ENCODE data around the gene EGFR.

EGFR gene

GRCh38 chr7:55105952-55106351 is 87.1 kb downstream of the EGFR start:
- Histone ChIP-seq H3F3A (ENCODE audit: insufficient read depth, low read length) (no peaks in the 10 kb centered on the region), H2AFZ (ENCODE audit: low read length) (no peak overlapping the region), H3K36me3 (replicated peaks; ENCODE audit: insufficient read depth, low read length) (no peaks in the 10 kb centered on the region), H3K9ac (ENCODE audit: low read length) (no peak overlapping the region), H3K9me2 (replicated peaks; ENCODE audit: insufficient read depth, low read length) (no peaks in the 10 kb centered on the region), H3K27me3 (replicated peaks; ENCODE audit: insufficient read depth, low read length) (no peaks in the 10 kb centered on the region), H3K27ac (ENCODE audit: low read length) (no peak overlapping the region), H4K20me1 (ENCODE audit: insufficient read depth, low read length) (no peaks in the 10 kb centered on the region), H3K79me2 (ENCODE audit: low read length) (no peaks in the 10 kb centered on the region), H3K4me1 (ENCODE audit: low read length) (0 out of 2 replicates have a peak, but pooled peaks cover 4% of the 10 kb centered on the region), H3K4me3 (ENCODE audit: low read length) (no peak overlapping the region), H3K9me3 (replicated peaks; ENCODE audit: insufficient read depth, low read length) (no peaks in the 10 kb centered on the region), H3K4me2 (ENCODE audit: low read depth, low read length) (no peak overlapping the region)
- no peak for TF ChIP-seq EZH2 (optimal IDR thresholded peaks at IDR 0.05; ENCODE audit: low read depth, low read length)
- no peak for TF ChIP-seq EZH2phosphoT487 (IDR thresholded peaks at IDR 0.05; ENCODE audit: low read length)
- TF ChIP-seq CTCF (IDR thresholded peaks at IDR 0.05; ENCODE audit: low read length), result no peak
- DNase-seq, result no peak

- H3F3A ChIP-seq (ENCODE audit: insufficient read depth, low read length), result no peaks in the 10 kb centered on the region
- H3K9ac ChIP-seq (ENCODE audit: low read length), result no peak overlapping the region
- H3K27ac ChIP-seq (ENCODE audit: low read length), result no peak overlapping the region
- H3K9me2 ChIP-seq (replicated peaks; ENCODE audit: insufficient read depth, low read length), result no peaks in the 10 kb centered on the region
- H3K4me2 ChIP-seq (ENCODE audit: low read depth, low read length), result no peak overlapping the region
- no peaks in the 10 kb centered on the region for H4K20me1 ChIP-seq (ENCODE audit: insufficient read depth, low read length)
- 0 out of 2 replicates have a peak, but pooled peaks cover 4% of the 10 kb centered on the region for H3K4me1 ChIP-seq (ENCODE audit: low read length)
- no peak for DNase-seq
- no peaks in the 10 kb centered on the region for H3K9me3 ChIP-seq (replicated peaks; ENCODE audit: insufficient read depth, low read length)
- H3K79me2 ChIP-seq (ENCODE audit: low read length), result no peaks in the 10 kb centered on the region
- H3K27me3 ChIP-seq (replicated peaks; ENCODE audit: insufficient read depth, low read length), result no peaks in the 10 kb centered on the region
- H3K4me3 ChIP-seq (ENCODE audit: low read length), result no peak overlapping the region
- no peaks in the 10 kb centered on the region for H3K36me3 ChIP-seq (replicated peaks; ENCODE audit: insufficient read depth, low read length)
- TF ChIP-seq CTCF (IDR thresholded peaks at IDR 0.05; ENCODE audit: low read length), result no peak
- TF ChIP-seq EZH2phosphoT487 (IDR thresholded peaks at IDR 0.05; ENCODE audit: low read length), result no peak
- TF ChIP-seq EZH2 (optimal IDR thresholded peaks at IDR 0.05; ENCODE audit: low read depth, low read length), result no peak
- H2AFZ ChIP-seq (ENCODE audit: low read length), result no peak overlapping the region
Observed at GRCh38 chr7:55107946-55108345, 89.1 kb downstream of the EGFR start.

GRCh38 chr7:55108401-55108800 is 89.6 kb downstream of the EGFR start:
- H3K4me2 ChIP-seq (ENCODE audit: low read depth, low read length), result no peak overlapping the region
- TF ChIP-seq EZH2phosphoT487 (IDR thresholded peaks at IDR 0.05; ENCODE audit: low read length), result no peak
- TF ChIP-seq EZH2 (optimal IDR thresholded peaks at IDR 0.05; ENCODE audit: low read depth, low read length), result no peak
- no peak for TF ChIP-seq CTCF (IDR thresholded peaks at IDR 0.05; ENCODE audit: low read length)
- H2AFZ ChIP-seq (ENCODE audit: low read length), result no peak overlapping the region
- H3K9ac ChIP-seq (ENCODE audit: low read length), result no peak overlapping the region
- no peaks in the 10 kb centered on the region for H3F3A ChIP-seq (ENCODE audit: insufficient read depth, low read length)
- no peak overlapping the region for H3K27ac ChIP-seq (ENCODE audit: low read length)
- H3K27me3 ChIP-seq (replicated peaks; ENCODE audit: insufficient read depth, low read length), result no peaks in the 10 kb centered on the region
- DNase-seq, result no peak
- 0 out of 2 replicates have a peak, but pooled peaks cover 4% of the 10 kb centered on the region for H3K4me1 ChIP-seq (ENCODE audit: low read length)
- no peak overlapping the region for H3K4me3 ChIP-seq (ENCODE audit: low read length)
- no peaks in the 10 kb centered on the region for H3K9me2 ChIP-seq (replicated peaks; ENCODE audit: insufficient read depth, low read length)
- H3K9me3 ChIP-seq (replicated peaks; ENCODE audit: insufficient read depth, low read length), result no peaks in the 10 kb centered on the region
- no peaks in the 10 kb centered on the region for H3K36me3 ChIP-seq (replicated peaks; ENCODE audit: insufficient read depth, low read length)
- no peaks in the 10 kb centered on the region for H3K79me2 ChIP-seq (ENCODE audit: low read length)
- no peaks in the 10 kb centered on the region for H4K20me1 ChIP-seq (ENCODE audit: insufficient read depth, low read length)
